Keratinocyte (primary cell): ENCODE results near the gene DGKI. TPM values are rescaled to one million over a fixed set of nuclear protein-coding genes. Genes with fewer than 3 reads are reported as not detected.

ENCODE experiments used
- DNase-seq: peaks from one replicate; pipeline ENCODE4 v3.0.0-alpha.2; 2011; ENCODE audit warnings: low read depth, missing footprints, low spot score
- FAIRE-seq: peaks from 2 replicates; lab custom pipeline; 2011; peaks lifted over from hg19 to GRCh38; lab: Jason Lieb, UNC
- H2AFZ ChIP-seq: 2 replicates; pipeline ENCODE4 v1.6.0; 2012; ENCODE audit warnings: low read length, control low read depth, inconsistent platforms; ENCODE audit not compliant: control insufficient read depth
- H3K27ac ChIP-seq: 2 replicates; pipeline ENCODE4 v1.5.1; 2011; ENCODE audit warnings: low read length; ENCODE audit not compliant: control insufficient read depth, insufficient read depth
- H3K27me3 ChIP-seq: 3 replicates; pipeline ENCODE4 v1.6.0; 2011; ENCODE audit warnings: low read length; ENCODE audit not compliant: control insufficient read depth, insufficient read depth; ENCODE audit errors: extremely low read depth
- H3K36me3 ChIP-seq, 2 experiments: 2 replicates in 1 of 2; 3 replicates in 1 of 2; pipeline ENCODE4 v1.5.1; 2011; ENCODE audit warnings: low read length in 2 of 2, mild to moderate bottlenecking in 1 of 2; ENCODE audit not compliant: control insufficient read depth in 2 of 2, insufficient read depth in 2 of 2; ENCODE audit errors: extremely low read depth in 1 of 2
- H3K4me1 ChIP-seq: 3 replicates; pipeline ENCODE4 v1.5.1; 2011; ENCODE audit warnings: low read length; ENCODE audit not compliant: control insufficient read depth, insufficient read depth; ENCODE audit errors: extremely low read depth
- H3K4me2 ChIP-seq: 3 replicates; pipeline ENCODE4 v1.6.0; 2011; ENCODE audit warnings: low read depth, low read length; ENCODE audit not compliant: control insufficient read depth, insufficient read depth; ENCODE audit errors: extremely low read depth
- H3K4me3 ChIP-seq, 3 experiments: fragments of 200-600 bp in 1 of 3; sonication (generic) in 1 of 3; 2 replicates in 2 of 3; 3 replicates in 1 of 3; pipeline ENCODE4 v1.5.1; 2011 to 2016; ENCODE audit warnings: low read length in 3 of 3, mild to moderate bottlenecking in 3 of 3, control low read depth in 2 of 3, inconsistent platforms in 1 of 3, low read depth in 1 of 3, mixed read lengths in 1 of 3, mixed run types in 1 of 3, moderate library complexity in 1 of 3; ENCODE audit not compliant: control insufficient read depth in 2 of 3, insufficient read depth in 2 of 3; ENCODE audit errors: extremely low read depth in 1 of 3
- H3K79me2 ChIP-seq: 2 replicates; pipeline ENCODE4 v1.6.0; 2012; ENCODE audit warnings: low read length; ENCODE audit not compliant: control insufficient read depth, insufficient read depth
- H3K9ac ChIP-seq: 3 replicates; pipeline ENCODE4 v1.6.0; 2011; ENCODE audit warnings: low read length; ENCODE audit not compliant: control insufficient read depth, insufficient read depth; ENCODE audit errors: extremely low read depth
- H3K9me1 ChIP-seq: 3 replicates; pipeline ENCODE4 v1.6.0; 2011; ENCODE audit warnings: low read length; ENCODE audit not compliant: control insufficient read depth, insufficient read depth; ENCODE audit errors: extremely low read depth
- H3K9me3 ChIP-seq: 2 replicates; pipeline ENCODE4 v1.5.1; 2012; ENCODE audit warnings: low read depth, low read length; ENCODE audit not compliant: control insufficient read depth
- H4K20me1 ChIP-seq: 3 replicates; pipeline ENCODE4 v1.6.0; 2011; ENCODE audit warnings: low read length; ENCODE audit not compliant: control insufficient read depth, insufficient read depth; ENCODE audit errors: extremely low read depth
- CTCF ChIP-seq, 3 experiments: IDR thresholded peaks in 1 of 3; conservative IDR thresholded peaks in 1 of 3; optimal IDR thresholded peaks in 1 of 3; 2 replicates in 2 of 3; 3 replicates in 1 of 3; pipeline versions ENCODE3 to v1.5.1; 2011; ENCODE audit warnings: low read length in 3 of 3, mild to moderate bottlenecking in 3 of 3, moderate library complexity in 2 of 3, control low read depth in 1 of 3, inconsistent platforms in 1 of 3; ENCODE audit not compliant: insufficient read depth in 2 of 3; ENCODE audit errors: extremely low read depth in 1 of 3
- EZH2 ChIP-seq: IDR thresholded peaks from one replicate; pipeline ENCODE4 v1.6.1; 2012; ENCODE audit warnings: inconsistent platforms, mild to moderate bottlenecking, low read length, moderate library complexity
- dilution Hi-C: fragments of 300-500 bp; cut with MboI; formaldehyde crosslinking; loops from one replicate; pipeline ENCODE4 v1.7.0; 2020; ENCODE audit warnings: low sequenced_read_pairs; ENCODE audit not compliant: extremely low pct_ligation_motif_present
- polyA plus RNA-seq, 5 experiments: library from polyadenylated mRNA; depleted of rRNA in 3 of 5; stranded (reverse) in 3 of 5; stranded (forward) in 1 of 5; unstranded in 1 of 5; fragments of >200 nt; gene quantifications; 1 replicate in 1 of 5; 2 replicates in 3 of 5; 3 replicates in 1 of 5; pipeline versions ENCODE4 v1.2.1 to v1.2.3, GENCODE V29; 2011 to 2012; ENCODE audit warnings: missing spikeins in 2 of 5, low read depth in 1 of 5, low replicate concordance in 1 of 5

The DGKI gene
- polyA plus RNA-seq, 1 donor (not counting 4 experiments of a cell fraction or from before 2014, with no cell fraction given): 0.14 TPM

DNA sequence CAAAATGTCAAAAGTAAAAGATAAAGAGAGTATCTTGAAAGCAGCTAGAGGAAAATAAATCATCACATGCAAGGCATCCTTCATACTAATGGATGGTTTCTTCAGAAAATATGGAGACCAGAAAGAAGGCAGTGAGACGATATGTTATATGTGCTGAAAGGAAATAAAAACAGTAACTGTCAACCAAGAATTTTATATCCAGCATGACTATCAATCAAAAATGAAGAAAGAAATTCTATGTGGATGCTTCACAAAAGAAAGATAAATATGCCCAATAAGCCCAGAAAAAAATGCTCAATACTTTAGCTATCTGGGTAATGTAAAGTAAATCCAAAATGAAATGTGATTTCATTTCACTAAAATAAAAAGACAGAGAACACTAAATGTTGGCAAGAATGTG lies 142.1 kb downstream of the DGKI start:
- Histone ChIP-seq H2AFZ (no peak overlapping the region), H3K27ac (no peak overlapping the region), H3K4me2 (no peak overlapping the region), H3K4me3 (no peak overlapping the region), H3K9me3 (no peaks in the 10 kb centered on the region), H3K36me3 (no peaks in the 10 kb centered on the region), H3K9ac (no peak overlapping the region), H3K4me1 (no peaks in the 10 kb centered on the region), H4K20me1 (no peaks in the 10 kb centered on the region), H3K9me1 (no peaks in the 10 kb centered on the region), H3K27me3 (no peaks in the 10 kb centered on the region), H3K79me2 (no peaks in the 10 kb centered on the region)
- DNase-seq (no peak), FAIRE-seq (no peak)
- no peak for TF ChIP-seq EZH2
- no peak for TF ChIP-seq CTCF (optimal IDR thresholded peaks at IDR 0.05 in 1 of 3, IDR thresholded peaks at IDR 0.05 in 1 of 3, conservative IDR thresholded peaks at IDR 0.05 in 1 of 3; ENCODE audit: extremely low read depth in 1 of 3, insufficient read depth in 2 of 3, low read length in 3 of 3)
- dilution Hi-C loops: no loop called here

GRCh38 chr7:137703291-137704010 lies 143.3 kb downstream of the DGKI start:
- dilution Hi-C loops: no loop called here
- TF ChIP-seq CTCF (optimal IDR thresholded peaks at IDR 0.05 in 1 of 3, IDR thresholded peaks at IDR 0.05 in 1 of 3, conservative IDR thresholded peaks at IDR 0.05 in 1 of 3; ENCODE audit: extremely low read depth in 1 of 3, insufficient read depth in 2 of 3, low read length in 3 of 3) (no peak), EZH2 (no peak)

More at GRCh38 chr7:137703291-137704010, 143.3 kb downstream of the DGKI start:
- H3K27ac ChIP-seq: no peak overlapping the region
- H3K27me3 ChIP-seq: no peaks in the 10 kb centered on the region
- no peak overlapping the region for H3K4me3 ChIP-seq
- no peaks in the 10 kb centered on the region for H3K9me3 ChIP-seq
- no peaks in the 10 kb centered on the region for H4K20me1 ChIP-seq
- H3K79me2 ChIP-seq: no peaks in the 10 kb centered on the region
- no peak overlapping the region for H3K9ac ChIP-seq
- no peak for FAIRE-seq
- no peak overlapping the region for H3K4me2 ChIP-seq
- no peak for DNase-seq
- no peak overlapping the region for H2AFZ ChIP-seq
- H3K4me1 ChIP-seq: no peaks in the 10 kb centered on the region
- H3K9me1 ChIP-seq: no peaks in the 10 kb centered on the region
- no peaks in the 10 kb centered on the region for H3K36me3 ChIP-seq
